Fibroblast of mammary gland (primary cell): Measurements from ENCODE around the gene EFCAB9.

Source experiments
- DNase-seq: peaks from one replicate; pipeline ENCODE4 v3.0.0-alpha.2; 2010; ENCODE audit warnings: low read depth
- H3K4me3 ChIP-seq: 2 replicates; pipeline ENCODE4 v1.5.1; 2011; ENCODE audit warnings: low read depth, mild to moderate bottlenecking, low read length, moderate library complexity; ENCODE audit not compliant: control insufficient read depth
- CTCF ChIP-seq: conservative IDR thresholded peaks from 2 replicates; pipeline ENCODE4 v1.5.1; 2011; ENCODE audit warnings: low read depth, low read length, inconsistent platforms; ENCODE audit not compliant: control insufficient read depth, insufficient read depth

EFCAB9 gene

DNA sequence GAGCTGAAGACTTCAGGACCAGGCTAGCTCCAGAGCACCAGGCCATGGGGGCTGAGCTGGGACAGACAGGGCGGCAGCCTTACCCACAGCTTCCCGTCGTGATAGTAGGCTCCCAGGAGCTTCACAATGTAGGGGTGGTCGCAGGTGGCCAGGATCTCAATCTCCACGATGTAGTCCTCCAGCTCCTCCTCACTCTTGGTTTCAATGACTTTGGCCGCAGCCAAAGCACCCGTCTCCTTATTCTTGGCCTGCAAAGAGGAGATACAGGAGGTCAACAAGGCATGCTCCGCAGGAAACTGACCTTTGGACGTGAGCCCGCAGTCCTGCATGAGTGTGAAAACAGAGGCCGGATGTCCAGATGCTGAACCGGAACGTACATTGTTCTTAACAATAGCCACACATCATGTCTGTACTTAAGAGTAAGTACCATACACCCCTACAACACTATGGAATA lies 37.4 kb upstream of the EFCAB9 start:
- no peak for DNase-seq
- H3K4me3 ChIP-seq, result no peak overlapping the region
- no peak for TF ChIP-seq CTCF

DNA sequence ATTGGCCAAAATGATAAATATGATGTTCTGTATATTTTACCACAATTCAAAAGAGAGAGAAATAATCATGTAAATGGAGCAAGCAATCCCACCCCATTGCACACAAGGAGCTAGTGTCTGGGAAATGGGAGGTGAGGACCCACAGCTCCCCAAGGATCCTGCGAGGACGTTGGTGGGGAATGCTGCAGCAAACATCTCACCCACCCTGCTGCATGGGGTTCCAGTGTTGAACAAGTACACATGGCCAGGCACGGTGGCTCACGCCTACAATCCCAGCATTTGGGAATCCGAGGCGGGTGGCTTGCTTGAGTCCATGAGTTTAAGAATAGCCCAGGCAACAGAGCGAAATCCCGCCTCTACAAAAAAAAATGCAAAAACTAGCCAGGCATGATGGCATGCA lies 35.0 kb upstream of the EFCAB9 start:
- DNase-seq, result no peak
- no peak overlapping the region for H3K4me3 ChIP-seq
- no peak for TF ChIP-seq CTCF

DNA sequence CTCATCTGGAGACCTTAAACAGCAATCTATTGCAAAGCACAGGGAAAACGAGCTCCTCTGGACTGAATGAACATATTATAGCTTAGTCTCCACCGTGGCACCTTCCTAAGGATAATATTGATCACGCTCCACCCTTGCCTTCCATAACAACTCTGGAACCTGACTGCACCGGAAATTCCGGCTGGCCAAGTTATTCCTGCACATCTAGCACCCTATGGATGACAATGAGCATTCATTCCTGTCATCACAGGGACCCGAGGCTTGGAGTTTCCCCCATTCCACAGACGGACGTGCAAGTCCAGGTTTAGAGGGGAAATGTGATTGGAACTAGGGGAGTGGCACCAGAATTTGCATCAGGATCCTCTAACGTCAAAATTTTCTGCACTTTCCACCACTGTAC lies 33.5 kb upstream of the EFCAB9 start:
- no peak overlapping the region for H3K4me3 ChIP-seq
- TF ChIP-seq CTCF, result no peak
- DNase-seq, result no peak

DNA sequence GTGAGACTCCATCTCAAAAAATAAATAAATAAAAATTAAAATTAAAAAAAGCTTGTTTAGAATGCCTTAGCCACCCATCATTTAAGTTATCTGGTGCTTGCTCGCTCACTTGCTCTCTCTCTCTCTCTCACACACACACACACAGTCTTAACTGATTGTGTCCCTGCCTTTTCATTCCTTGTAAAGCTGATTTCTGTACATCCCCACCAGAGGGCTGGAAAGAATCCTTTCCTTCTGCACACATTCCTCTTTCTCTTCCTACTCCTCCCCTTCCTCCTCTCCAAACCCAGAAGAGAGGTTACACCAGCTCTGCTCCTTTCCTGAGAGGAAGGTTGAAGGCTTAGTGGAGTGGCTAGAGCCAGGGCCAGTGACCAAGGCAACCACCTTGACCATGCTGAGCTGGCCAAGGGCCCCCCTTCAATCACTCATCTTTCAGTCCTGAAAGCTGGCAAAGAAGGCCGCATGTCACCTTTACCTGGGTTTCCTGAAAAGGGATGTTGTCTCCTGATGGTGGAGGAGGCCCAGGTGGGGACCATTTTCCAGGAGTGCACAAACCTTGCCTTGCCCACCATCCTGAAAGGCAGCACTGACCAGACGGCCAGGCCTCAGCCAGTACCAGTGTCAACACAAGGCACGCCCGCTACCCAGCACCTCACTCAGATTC lies 31.5 kb upstream of the EFCAB9 start:
- no peak overlapping the region for H3K4me3 ChIP-seq
- no peak for DNase-seq
- TF ChIP-seq CTCF, result no peak

DNA sequence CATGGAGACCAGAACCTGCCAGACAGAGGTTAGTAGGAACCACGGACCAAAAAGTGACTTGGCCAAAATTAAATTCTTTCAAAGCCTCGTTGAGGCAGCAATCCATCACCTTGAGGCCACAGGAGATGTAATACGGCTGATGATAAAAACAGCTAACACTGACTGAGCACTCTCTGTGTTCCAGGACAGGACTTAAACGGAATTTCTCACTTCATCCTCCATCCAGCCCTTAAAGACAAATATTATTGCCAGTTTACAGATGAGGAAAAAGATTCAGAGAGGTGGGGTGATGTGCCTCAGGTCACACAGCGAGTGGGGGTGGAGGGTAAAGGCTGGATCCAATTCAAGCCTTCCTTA lies 31.0 kb upstream of the EFCAB9 start:
- DNase-seq, result no peak
- TF ChIP-seq CTCF, result no peak
- H3K4me3 ChIP-seq, result no peak overlapping the region

GRCh38 chr5:172163346-172163745 lies 30.6 kb upstream of the EFCAB9 start:
- no peak overlapping the region for H3K4me3 ChIP-seq
- no peak for TF ChIP-seq CTCF
- DNase-seq, result peak; percentile 39

GRCh38 chr5:172164769-172165212 lies 29.2 kb upstream of the EFCAB9 start:
- peak; percentile 52 for DNase-seq
- no peak for TF ChIP-seq CTCF
- H3K4me3 ChIP-seq, result no peak overlapping the region
